GM18499 (cell line): Measurements from ENCODE around the gene RNF212.

Source experiments
- ATAC-seq: cut with Tn5 transposase; IDR thresholded peaks from one replicate; pipeline ENCODE4 v1.9.1; 2021; ENCODE audit warnings: moderate number of reproducible peaks; ENCODE audit not compliant: insufficient read depth, unreplicated experiment

Gene RNF212

DNA sequence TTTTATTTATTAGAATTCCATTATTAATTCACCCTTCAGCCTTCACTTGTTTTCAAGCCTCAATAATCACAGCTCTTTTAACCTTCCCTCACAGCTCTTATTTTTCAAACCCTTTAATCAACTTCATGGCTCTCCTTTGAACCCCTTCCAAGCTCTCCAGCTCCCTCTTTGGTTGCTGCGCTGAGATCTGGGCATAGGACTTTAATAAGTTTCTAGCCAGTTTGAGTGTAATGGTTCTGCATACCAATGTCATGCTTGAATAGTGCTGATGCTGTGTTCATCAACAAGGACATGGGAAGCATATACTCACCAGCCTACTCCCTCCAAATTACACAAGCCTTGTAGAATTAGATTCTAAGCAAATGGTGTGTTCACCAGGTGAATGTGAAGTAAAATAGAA is 3.5 kb upstream of the RNF212 start:
- no peak for ATAC-seq

DNA sequence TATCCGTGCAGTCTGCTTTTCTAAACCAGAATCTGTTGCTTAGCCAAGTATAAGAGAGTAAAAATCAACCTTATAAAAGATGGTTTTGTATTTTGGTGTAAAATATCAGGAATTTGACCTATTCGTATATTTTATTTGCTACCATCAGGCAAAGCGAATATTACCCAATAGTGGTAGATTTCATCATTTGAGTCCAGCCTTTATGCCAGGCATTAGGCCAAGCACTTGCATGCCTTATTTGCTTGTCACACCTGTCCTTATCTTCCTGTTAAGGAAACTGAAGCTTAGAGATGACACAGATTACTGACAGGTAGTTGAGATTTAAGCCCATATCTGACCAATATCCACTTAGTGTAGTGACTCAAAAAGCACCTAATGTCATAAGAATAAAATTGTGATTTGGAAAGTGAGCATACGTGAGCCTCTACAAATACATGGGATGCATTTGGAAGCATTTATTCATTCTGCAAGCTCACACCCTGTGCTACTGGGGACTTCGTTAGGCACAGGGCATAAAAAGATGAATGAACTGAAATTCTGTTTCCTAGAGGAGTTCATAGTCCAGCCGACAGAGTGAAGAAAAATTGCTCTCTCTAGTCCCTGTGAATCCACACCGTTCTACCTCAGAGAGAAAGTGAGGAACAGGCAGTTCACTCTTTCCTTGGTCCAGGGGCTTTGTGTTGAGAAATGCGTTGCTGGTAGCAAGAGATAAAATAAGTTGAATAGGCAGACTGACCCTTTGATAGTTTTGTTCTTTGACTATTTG is 2.3 kb upstream of the RNF212 start:
- ATAC-seq = no peak

DNA sequence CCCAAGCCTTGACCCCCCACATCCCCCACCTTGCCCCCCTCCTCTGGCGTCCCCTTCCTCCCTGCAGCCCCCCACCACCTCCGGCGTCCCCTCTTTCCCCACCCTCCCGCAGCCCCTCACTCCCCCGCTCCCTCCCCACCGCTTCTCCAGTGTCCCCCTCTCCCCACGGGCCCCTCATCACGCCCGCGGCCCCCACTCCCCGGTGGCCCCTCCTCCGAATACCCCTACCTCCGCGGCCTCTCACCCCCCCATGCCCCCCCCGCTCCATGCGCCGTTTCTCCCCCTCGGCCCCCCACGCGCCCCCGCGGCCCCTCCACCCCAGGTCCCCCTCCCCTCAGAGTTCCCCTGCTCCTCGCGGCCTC is 562 bp downstream of the RNF212 start:
- no peak for ATAC-seq

DNA sequence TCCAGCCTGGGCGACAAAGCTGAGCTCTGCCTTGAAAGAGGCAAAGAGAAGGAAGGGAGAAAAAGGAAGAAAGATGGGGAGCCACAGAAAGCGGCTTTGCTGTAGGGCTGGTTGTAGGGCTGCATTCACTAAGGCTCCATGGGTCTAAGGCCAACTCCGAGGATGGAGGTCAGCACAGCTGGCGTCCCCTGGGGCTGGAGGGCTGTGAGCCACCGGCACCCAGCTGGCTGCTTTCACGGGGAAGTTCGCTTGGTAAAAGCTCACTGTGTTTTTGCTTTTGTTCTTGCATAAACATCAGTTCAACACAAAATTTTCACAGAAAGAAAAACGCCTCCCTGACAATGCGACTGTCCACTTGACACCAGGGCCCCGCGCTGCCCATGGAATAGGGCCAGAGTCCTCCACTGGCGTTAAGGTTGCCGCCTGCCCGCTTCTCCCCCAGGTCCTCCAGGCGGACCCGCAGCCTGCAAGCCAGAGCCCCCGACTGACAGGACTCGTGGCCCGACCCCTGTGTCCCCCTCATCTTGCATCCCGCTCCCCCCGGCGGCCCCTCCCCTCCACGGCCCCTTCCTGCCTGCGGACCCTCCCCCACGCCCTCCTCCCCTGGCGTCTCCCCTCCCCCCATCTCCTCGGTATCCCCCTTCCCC is 1.1 kb downstream of the RNF212 start:
- ATAC-seq = no peak

DNA sequence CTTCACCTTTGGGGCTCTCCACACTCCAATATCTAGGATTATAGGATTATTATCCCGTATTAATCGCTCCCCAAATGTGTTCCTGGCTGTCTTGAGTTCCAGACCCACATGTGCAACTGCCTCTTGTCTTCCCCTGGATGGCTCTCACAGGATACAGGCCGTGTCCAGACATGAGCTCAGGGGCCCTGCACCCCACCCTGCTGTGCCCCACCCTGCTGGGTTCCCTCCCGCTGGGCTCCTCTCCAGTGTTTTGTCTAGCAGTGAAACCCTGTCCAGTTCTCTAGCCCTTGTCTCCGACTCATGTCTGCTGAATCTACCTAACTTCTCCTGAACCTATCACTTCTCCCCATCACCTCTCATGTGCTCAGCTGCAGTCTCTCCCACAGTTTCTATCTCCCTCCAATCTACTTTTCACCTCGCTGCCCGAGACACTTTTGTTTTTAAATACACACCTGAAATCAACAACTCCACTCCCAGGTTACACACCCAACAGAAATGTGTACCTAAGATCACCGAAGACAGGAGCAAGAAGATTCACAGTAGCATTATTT is 2.0 kb downstream of the RNF212 start:
- ATAC-seq = no peak

DNA sequence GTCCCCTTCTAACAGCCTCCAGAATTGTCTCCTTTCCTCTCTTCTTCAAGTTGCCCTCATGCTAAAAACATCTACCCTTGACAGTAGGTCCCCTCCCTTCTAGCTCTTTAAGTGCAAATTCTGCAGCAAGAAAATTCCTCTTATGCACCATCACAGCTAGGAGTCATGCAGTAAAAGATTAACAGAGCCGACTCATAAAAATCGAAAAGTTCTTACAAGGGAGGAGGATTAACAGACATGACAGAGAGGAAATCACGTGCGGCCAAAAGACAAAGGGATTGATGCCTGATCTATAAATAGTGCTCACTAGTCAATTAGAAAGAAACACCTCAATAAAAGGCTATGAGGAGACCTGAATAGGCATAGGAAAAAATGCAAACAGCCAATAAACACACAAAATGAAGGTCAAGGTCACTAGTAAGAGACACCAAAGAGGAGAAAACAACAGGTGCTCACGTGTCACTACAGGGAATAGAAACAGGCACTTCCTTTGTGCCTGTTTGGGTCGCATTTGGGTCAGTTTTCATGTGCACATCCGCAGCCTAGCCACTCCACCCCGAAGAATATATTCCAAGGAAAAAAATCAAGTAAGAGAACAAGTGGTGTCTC is 3.4 kb downstream of the RNF212 start:
- no peak for ATAC-seq

DNA sequence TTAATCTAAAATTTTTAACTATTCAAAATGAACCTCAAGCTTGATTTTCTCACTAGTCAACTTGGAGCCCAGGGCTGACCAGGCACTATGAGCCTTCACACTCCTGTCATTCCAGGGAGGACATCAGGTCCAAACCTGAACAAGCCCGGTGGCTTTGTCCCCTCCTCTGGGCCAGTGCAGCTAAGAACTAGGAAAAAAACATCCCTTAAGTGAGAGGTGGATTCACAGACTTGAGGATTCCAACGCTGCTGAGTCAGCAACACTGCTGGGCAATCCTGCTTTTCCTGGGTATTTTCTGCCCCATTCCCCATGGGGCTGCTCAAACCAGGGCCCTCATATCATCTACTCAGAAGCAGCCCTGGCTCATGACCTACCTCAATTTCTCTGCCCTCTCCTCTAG is 4.0 kb downstream of the RNF212 start:
- no peak for ATAC-seq

DNA sequence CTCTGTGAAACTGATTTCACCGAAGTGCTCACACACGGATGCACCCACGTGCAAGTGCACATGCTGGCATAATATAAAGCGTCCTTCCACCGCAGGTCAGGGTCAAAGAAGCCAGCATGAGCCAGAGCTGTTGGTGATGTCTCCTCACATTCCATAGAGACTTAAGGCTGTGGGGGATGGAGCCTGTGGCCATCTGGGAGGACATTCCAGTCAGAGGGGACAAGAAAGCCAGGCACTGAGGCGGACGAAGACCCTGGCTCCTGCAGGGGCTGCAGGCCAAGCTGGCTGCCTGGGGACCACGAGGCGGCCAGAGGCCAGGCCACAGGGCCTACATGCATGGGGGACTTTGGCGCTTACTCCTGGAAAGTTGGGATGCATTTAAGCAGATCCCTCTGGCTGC is 7.7 kb downstream of the RNF212 start:
- no peak for ATAC-seq

DNA sequence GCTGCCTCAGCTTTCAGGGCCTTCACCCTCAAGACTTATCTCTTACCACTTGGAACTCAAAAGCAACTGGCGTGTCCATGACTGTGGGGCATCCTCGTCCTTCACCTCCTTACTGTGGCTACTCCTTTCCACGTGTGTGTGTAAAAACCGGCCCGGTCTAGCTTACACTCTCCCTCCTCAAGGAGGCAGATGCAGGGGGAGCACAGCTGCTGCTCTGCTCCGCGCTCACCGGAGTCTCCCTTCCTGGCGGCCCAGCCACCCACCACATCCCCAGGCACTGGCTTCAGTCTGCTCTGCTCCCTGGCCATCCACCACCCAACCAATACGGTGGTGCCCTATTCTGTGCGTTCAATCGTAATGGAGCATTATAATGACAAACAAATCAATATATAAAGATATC is 8.3 kb downstream of the RNF212 start:
- ATAC-seq = no peak

DNA sequence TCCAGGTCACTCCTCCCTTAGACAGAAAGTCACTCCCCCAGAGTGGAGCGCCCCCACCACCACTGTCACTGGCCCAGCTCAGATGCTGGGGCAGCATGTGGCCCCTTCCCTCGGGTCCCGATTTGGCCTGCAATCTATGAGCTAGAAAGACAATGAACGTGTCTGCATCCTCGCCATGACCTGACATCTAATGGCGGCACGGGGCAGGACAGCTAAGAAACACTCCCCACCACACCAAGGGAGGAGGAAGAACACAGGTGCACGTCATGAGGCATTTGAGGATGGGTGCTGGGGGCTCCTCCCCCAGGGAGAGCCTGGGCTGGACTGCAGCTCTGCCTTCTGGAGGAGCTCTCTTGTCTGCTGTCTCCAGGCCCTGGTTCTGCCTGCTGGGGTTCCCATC is 8.7 kb downstream of the RNF212 start:
- no peak for ATAC-seq

DNA sequence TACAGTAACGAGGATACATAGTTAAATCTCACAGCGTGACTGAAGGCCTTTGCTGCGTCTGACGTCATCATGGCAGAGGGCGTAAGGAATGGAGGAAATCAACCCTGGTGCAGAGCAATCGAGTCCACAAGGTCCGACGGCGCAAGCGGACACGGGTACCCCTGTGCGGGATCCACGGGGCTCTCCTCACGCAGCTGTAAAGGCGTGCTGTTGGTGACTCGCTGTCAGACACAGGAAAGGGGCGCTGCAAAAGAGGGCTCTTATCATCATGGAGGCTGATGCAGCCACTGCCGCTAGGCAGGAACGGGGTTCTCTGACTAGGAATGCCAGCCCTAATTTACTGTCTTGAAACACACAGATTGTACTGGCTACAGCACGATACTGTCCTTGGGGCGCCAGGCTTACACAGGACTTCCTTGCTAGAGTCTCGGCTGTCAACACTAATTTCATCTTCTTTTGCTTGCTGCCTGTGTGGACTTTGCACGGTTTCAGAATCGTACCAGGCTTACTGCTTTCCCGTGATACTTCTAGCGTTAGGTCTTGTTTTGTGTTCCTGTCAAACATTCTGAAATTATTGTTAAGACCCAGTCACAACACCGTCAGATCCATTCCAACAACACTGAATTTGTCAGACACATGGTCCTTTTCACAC is 13.6 kb downstream of the RNF212 start:
- no peak for ATAC-seq

DNA sequence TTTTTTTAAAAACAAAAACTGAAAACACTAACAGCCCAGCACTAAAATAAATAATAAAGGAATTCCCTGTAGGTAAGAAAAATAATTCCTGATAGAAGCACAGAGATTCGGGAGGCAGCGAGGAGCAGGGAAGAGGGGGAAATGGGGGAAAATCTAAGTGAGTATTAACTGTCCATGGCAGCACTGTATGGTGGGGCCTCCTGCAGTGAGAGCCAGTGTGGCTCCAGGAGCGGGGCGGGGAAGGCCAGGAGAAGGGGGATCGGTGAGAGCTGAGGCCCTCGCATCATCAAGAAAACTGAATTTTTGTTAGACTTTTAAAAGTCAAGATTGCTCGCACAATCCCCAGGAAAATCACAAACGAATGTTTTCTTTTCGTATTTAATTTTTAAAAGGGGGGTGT is 14.1 kb downstream of the RNF212 start:
- no peak for ATAC-seq

DNA sequence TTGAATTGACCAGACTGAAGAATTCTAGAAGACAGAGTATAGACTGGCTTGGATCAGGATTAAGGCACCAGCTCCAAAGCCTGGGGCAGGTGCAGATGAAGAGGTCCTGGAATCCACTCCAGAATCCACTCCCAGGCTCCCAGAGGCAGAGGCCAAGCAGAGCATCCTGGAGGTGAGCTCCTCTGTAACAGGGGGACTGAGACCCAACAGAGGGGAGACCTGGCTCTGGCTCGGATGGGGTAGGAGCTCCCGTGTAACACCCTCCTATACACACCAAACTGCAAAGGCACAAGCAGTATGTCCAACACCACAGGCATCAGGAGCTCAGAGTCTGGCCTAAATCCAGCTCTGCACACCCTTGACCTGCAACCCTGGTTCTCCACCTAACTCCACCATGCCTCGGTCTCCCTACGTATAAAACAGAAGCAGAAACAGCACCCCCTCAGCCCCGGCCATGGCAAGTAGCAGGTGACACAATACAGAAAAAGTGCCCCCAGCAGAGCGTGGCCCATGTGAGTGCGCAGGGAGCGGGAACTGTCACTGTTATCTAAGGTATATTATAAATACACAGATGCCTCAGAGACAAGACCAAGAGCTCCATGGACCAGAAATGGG is 14.9 kb downstream of the RNF212 start:
- no peak for ATAC-seq

DNA sequence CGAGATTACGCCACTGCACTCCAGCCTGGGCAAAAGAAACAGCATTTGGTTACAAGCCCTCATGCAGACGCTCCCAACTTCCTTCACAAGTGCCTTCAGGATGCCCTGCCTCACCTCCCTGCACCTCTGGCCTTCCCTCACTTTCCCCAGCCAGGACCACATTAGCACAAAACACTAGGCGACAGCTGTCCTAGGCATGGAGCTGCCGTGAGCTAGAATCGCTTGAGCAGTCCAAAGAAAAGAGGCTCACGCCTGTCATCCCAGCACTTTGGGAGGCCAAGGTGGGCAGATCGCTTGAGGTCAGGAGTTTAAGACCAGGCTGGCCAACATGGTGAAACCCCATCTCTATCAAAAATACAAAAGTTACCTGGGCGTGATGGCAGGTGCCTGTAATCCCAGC is 15.8 kb downstream of the RNF212 start:
- no peak for ATAC-seq

DNA sequence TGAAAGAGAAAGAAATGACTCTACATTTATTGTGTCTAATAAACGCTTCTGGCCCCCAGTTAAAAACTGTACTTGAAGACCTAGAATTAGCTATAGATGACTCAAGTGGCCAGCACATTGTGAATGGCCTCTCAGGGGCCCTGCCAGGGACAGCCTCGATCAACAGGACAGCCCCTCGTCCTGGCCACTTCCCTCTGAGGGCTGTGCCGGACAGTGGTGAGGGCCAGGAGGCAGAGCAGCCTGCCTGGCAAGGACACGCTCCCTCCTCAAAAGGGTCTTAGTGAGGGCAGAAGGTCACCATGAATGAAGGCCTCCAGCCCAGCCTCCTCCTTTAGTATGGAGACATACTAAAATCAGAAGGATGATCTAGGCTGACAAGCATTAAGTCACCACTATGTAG is 16.5 kb downstream of the RNF212 start:
- ATAC-seq = no peak

DNA sequence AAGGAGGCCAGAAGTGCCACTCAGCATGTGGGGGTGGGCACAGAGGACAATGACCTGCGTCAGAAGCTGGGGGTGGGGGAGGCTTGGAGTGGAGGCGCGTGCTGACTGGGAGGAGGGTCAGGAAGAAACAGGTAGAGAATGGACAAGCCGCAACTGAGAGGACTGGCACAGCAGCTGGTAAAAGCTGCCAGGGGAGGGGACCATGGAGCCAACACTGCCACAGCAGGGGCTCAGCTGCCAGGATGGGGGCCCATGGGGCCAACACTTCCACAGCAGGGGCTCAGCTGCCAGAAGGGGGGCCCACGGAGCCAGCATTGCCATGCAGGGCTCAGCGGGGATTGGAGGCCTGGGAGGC is 19.1 kb downstream of the RNF212 start:
- ATAC-seq = no peak

DNA sequence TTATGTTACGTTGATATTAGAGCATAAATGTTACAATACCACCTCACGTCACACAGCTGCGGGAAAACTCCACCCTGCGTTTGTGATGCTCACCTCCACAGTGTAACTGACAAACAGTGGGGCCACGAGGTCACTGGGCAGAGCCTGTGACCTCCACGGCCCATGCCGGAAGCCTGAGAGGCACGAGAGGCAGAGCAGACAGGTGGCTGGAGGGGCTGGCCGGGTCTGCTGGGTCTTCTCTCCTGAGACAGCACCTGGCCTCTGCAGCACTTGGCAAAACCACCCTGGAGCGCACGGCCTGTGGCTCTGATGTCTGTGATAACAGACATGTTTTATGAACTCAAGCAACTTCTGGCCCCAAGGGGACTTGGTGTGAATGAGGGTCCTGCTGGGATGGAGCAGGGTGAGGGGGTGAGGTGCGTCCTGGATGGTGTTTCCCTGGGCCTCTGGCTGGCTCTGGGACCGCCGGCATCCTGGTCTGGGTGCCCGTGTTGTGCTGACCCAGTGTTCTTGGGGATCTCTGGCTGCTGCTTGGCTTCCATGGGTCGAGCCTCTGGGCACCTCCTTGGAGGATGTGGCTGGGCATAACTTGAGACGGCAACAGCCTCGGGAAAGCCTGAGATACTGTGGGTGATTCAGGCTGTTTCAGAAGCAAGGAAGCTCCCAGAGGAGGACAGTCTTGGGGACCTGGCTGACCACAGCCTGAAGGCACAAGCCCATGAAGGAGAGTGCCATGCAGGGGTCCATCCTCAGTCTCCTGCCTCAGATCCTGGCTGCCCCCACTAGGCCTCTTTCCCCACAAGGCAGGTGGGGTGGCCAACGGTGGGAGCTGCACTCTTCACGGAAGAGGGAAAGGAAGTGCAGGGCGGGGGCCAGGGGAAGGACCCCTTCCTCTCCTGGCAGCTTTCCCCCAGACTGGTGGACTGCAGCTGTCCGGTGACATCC is 19.7 kb downstream of the RNF212 start:
- no peak for ATAC-seq

DNA sequence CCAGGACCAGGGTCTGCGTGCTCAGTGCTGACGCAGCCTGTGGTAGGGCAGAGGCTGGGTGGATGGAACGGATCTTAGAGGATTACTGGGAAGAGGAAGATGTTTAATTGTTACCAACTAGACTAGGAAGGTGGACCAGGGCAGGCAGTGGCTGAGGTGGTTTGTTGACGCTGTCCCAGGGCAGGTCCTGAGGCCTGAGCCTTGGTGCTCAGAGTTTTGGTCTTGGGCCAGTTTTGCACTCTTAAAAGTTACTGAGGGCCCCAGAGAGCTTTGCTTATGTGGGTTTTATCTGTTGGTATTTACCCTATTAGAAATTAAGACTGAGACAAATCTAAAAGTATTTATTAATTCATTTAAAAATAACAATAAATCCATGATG is 20.4 kb downstream of the RNF212 start:
- ATAC-seq = no peak

DNA sequence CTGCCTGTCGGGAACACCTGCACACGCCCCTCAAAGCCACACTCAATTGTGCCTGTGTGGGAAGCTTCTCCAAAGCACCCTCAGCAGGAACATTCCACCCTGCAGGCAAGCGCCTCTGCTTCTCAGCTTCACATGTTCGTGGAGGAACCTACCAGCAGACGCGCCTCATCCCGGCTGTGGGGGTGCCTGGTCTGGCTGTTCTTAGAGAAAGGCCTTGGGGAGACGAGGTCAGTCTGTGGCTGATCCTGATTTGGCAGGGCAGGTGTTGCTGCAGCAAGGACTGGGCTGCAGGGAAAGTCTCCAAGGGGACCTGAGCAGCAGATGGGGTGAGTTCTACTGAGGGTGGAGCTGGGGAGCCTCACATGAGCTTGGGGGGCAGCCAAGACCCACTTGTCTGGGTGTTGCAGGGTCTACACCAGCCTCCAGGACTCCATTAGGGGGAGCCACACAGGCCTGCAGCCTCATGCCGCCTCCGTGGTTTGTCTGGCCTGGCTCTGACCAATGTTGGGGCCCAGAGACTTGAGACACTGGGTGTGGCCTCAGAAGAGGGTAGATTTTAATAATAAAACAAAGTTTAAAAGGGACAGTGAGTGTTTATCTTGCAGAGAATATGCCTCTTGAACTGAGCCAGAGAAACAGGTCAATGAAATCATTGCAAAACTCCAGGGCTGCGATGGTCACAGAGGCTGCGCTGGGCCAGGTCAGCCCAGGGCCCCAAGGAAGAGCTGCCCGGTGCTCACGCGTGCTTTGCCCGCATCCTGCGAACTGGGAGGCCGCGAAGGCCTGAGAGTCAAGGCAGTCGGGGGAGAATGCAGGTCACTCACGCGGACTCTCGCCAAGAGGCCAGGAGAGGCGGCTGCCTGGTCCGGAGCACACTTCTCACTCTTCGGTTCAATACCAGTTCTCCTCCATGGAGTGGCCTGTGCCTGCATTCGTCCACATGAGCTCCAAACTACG is 21.1 kb downstream of the RNF212 start:
- ATAC-seq = no peak
